ENCODE data around the gene MPDZ.

MPDZ gene

DNA sequence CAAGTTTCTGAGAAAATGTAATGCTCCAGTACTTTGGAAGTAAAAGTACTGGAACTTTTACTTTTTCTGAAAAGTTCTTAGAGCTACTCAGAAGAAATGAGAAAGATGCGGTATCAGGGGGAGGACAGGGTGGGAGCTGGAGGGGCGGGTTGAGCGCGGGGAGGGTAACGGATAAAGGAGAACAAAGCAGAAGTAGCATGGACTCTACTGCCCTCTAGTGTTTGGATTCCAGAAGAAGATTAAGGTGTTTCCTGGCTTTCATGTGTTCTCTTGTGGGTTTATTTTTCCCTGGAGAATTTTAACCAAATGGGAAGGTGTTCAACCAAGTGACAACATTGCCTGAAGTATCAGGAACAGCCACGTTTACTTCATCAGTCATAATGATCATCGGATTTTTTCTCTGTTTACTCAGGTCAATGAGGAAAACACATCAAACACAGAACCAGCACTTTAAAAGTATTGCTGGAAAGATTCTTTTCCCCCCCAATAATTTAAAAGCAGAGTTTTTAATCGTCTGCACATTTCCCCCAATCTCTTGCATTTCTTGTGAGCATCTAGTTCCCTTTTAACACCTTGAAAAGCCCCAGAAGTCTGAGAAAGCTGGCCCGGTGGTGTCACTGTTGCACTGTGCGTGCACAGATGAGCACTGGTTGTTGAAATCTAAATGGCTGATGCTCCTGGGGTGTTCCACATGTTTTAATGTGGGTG, 190.6 kb downstream of the MPDZ start:
- DNase-seq (ENCODE audit: extremely low read depth in 1 of 2, low read depth in 1 of 2): no peak

DNA sequence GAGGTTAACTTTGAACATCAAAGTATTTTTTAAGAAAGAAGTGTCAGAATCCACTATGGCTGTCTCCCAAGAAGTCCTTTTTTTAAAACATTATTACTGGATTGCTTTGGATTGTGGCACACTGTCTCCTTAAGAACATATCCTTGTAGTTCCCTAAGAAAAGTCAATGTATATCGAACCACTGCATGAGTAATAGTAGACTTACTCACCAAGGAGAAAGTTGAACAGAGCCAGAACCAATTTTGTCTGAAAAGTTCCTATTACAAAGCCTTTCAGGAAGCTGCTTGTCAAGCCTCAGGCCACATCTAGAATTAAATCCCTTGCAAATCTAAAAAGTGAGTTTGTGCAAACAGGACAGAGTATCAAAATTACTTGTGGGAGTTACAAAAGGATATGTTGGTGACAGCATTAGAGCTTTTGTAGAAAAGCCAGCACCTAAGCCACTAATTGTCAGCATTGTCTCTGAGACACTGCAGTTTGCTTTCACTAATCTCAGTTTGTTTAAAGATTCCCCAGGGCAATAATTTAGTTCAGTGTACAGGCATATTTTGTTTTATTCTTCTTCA, 195.4 kb downstream of the MPDZ start:
- no peak for DNase-seq (ENCODE audit: extremely low read depth in 1 of 2, low read depth in 1 of 2)

DNA sequence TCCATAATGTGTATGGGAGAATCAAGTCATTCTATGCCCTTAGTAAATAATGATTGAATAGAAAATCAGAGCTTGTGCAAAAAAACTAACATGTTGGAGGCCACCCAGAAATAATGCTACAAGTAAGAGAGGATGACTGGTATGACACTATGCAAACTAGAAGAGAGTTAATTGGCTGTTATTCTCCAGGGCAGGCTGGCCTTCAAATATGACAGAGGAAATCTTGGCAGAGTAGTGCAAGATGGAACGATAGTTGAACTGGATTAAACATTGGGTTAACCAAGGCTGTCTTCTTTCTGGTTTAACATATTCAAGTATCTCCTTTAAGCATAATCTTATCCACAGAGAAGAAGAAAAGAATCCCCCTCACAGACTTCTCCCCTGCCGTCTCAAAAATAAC, 196.1 kb downstream of the MPDZ start:
- DNase-seq (ENCODE audit: extremely low read depth in 1 of 2, low read depth in 1 of 2): no peak

DNA sequence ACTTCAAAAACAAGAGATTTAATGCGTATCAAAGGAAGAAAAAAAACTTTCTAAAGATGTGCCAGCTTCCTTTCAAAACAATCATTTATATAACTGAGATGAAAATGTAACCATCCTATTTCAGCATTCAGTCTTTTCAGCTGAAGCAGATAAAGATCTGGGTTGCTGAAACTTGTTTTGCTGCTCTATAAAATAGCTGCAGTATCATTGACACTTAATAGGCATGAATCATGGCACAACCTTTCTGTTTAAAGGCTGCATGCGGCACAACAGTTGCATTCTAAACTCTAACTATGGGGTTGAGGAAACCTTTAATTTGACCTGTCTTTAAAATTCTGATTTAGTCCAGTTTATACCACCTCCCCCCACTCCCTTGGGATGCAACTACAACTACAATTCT, 196.7 kb downstream of the MPDZ start:
- DNase-seq (ENCODE audit: extremely low read depth in 1 of 2, low read depth in 1 of 2): no peak

DNA sequence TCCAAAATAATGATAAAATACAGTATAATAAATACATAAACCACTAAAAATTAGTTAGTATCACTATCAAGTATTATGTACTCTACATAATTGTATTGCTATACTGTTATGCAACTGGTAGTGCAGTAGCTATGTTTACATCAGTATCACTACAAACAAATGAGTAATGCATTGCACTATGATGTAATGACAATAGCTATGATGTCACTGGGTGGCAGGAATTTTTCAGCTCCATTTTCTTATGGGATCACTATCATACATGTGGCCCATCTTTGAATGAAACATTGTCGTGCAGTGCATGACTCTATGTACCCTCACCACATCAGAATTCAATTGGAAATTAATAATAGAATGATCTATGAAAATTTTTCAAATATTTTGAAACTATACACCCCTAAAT, 201.3 kb downstream of the MPDZ start:
- no peak for DNase-seq (ENCODE audit: extremely low read depth in 1 of 2, low read depth in 1 of 2)

DNA sequence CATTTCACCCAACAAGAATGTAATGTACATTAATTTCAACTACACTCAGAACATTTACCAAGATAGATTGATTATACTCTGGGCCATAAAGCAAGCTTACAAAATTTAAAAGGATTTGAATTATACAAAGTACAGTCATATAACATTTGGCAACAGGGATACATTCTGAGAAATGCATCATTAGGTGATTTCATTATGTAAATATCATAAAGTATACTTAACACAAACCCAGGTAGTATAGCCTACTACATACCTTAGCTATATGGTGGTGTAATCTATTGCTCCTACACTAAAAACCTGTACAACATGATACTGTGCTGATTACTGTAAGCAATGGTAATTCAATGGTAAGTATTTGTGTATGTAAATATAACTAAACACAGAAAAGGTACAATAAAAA, 202.9 kb downstream of the MPDZ start:
- no peak for DNase-seq (ENCODE audit: extremely low read depth in 1 of 2, low read depth in 1 of 2)

DNA sequence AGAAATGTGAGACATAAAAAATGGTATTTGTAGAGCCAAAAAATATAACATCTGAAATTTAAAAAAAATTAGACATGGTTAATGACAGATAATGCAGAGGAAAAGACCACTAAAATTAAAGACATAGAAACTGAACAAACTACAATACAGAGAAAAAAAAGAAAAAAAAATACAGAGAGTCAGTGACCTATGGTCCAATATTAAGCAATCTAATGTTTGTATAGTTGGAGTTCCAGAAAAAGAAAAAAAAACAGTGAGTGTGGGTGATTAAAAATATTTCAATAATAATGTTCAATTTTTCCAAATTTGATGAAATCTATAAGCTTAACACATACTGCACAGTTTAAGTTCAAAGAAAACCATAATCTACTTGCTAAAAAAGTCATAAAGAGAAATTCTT, 207.6 kb downstream of the MPDZ start:
- DNase-seq (ENCODE audit: extremely low read depth in 1 of 2, low read depth in 1 of 2): no peak

DNA sequence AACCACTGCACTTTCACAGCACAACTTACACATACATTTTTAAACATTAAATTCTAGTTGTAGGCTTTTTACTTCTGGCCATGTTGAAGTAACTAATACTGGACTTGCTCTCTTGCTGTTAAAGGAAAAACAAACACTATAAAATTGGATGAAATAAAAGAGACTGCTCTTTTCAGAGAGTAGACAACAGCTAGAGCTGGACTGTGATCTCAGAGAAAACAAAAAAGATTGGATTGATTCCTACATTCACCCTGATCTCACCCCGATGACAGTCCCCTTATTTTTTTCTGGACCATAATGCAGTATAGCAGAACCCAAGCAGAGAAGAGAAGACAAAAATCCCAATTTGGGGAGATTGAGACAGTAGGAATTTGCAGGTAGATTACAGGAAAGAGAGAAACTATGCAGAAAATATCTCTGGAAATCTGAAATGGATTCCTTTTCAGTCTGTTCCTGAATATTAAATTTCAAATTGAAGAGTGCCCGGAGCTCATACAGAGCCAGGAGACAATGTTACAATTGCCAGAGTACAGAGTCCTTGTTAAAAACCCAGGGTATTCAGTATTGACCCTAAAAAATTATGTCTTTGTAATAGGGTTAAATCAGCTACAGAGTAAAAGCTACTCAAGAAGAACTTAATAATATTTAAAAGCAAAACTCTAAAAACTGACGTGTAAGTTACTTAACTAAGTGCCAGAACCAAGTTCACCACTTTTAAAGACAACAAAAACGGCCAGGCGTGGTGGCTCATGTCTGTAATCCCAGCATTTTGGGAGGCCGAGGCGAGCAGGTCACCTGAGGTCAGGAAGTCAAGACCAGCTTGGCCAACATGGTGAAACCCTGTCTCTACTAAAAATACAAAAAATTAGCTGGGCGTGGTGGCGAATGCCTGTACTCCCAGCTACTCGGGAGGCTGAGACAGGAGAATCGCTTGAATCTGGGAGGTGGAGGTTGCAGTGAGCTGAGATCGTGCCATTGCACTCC, 208.6 kb downstream of the MPDZ start:
- DNase-seq (ENCODE audit: extremely low read depth in 1 of 2, low read depth in 1 of 2): no peak

DNA sequence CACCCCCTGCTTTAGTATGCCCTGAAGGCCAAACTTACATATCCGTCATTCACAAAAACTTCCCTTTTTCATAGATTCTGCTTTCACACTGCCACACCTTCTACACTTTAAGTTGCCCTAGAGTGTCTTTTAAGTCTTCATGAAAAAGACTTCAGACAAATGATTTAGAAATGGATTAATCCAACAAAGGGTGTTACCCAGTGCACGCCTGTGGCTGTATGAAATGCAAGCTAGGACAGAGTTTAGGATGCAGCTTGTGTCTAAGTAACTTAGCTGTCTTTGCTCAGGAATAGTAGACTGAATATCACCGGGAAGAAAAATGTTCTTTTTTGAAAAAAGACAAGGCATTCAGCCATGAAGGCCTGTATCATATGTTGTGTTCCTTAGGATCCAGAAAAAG, 210.0 kb downstream of the MPDZ start:
- DNase-seq (ENCODE audit: extremely low read depth in 1 of 2, low read depth in 1 of 2): no peak

DNA sequence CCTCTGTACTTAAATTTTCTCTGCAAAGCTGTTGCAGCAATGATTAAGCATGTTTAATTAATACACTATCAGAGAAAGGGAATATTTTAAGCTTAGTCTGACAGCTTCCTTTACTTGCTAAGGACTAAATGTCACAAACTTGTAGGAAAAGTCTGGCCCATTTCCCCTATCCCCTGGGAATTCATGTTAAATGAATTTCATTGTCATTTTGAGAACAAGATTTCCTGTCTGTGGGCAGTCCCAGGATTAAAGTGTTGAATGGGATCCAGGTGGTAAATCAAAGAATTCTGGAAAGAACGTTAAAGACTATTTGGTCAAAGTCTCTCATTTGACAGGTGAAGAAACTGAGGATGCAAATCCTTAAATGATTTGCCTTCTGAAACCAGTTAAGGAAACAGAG, 214.8 kb downstream of the MPDZ start:
- no peak for DNase-seq (ENCODE audit: extremely low read depth in 1 of 2, low read depth in 1 of 2)

DNA sequence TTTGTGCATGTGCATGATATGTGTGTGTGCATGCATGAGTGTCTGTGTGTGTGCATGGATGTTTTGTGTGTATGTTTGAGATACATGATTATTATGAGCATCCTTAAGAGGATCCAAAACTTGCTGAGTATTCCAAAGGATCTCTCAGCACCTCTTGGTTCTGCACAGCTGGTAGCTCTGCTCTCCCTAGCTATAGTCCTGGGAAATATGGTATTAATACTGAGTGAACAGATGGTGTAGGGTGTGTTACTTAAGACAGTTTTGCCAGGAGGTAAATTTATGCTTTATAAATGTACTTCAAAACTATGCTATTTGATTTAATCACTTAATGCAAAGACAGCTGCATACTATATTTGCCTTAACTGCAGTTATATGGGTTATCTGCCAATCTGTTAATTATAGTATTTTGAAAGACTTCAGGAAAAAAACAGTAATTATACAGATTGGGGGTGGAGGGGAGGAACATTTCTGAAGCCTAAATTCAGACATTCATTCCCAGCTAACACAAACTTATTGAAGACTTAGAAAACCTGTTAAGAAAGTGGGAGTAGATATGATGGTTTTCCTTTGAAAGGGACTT, 215.5 kb downstream of the MPDZ start:
- DNase-seq (ENCODE audit: extremely low read depth in 1 of 2, low read depth in 1 of 2): no peak

DNA sequence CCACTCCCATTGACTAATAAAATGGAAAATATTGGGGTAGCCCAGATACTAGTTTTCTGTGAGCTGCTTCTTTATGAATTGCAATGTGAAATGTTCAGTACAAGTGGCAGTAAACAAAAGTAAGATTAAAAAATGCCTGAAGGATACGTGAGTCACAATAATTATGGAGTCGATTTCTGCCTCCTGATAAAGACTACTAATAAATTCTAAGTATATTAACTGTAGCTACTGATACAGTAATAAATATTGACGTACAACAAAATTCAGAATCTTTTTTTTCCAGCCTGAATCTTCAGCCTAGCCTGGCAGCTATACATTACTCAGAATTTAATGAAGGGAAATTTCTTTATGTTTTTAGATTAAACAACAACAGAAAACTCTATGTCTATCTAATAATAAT, 218.1 kb downstream of the MPDZ start:
- no peak for DNase-seq (ENCODE audit: extremely low read depth in 1 of 2, low read depth in 1 of 2)

Data from activated CD8-positive, alpha-beta memory T cell treated with anti-CD3 and anti-CD28 coated beads for 1 hour (primary cell).